ENCODE results near the gene ADSL. TPM values are rescaled to one million over a fixed set of nuclear protein-coding genes. Genes with fewer than 3 reads are reported as not detected.

Gene ADSL
- total and polyA plus RNA-seq, 9 of the 15 experiments (the other 6 are each of a cell fraction or from before 2014, with no cell fraction given), result 112 to 322 (median 146) TPM

GRCh38 chr22:40308999-40309573 lies 37.2 kb upstream of the ADSL start (continued):
- no peak for TF ChIP-seq CREB5 (CRISPR knock-in tag; IDR thresholded peaks at IDR 0.05)
- TF ChIP-seq U2AF1 (optimal IDR thresholded peaks at IDR 0.05; ENCODE audit: low read depth, low read length), result no peak
- no peak for TF ChIP-seq FOSL1 (tag; conservative IDR thresholded peaks at IDR 0.05)
- no peak for TF ChIP-seq RBBP5 (IDR thresholded peaks at IDR 0.05; ENCODE audit: borderline replicate concordance, insufficient read depth, low read length, poor library complexity, severe bottlenecking)
- TF ChIP-seq REST (IDR thresholded peaks at IDR 0.05; ENCODE audit: borderline replicate concordance), result no peak
- no peak for TF ChIP-seq REST (CRISPR knock-in tag; IDR thresholded peaks at IDR 0.05; ENCODE audit: low read depth)
- TF ChIP-seq, protein P1, sequence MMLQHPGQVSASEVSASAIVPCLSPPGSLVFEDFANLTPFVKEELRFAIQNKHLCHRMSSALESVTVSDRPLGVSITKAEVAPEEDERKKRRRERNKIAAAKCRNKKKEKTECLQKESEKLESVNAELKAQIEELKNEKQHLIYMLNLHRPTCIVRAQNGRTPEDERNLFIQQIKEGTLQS (IDR thresholded peaks at IDR 0.05), result no peak
- TF ChIP-seq, protein P1 (CRISPR knock-in tag; conservative IDR thresholded peaks at IDR 0.05), result no peak

Measured in K562 (cell line).